OCI-LY1 (cell line): ENCODE data around the gene GPATCH3.
A peak's percentile ranks its signal among the peaks of the same experiment; 100 is the strongest.

ENCODE experiments used
- H2AFZ ChIP-seq: fragments of 200-600 bp; sonication (generic), shearing (Covaris generic); 2 replicates; pipeline ENCODE4 v1.6.0; 2014; ENCODE audit warnings: antibody characterized with exemption, mild to moderate bottlenecking, low read length
- H3F3A ChIP-seq: fragments of 200-600 bp; sonication (generic), shearing (Covaris generic); 2 replicates; pipeline ENCODE4 v1.6.0; 2014; ENCODE audit warnings: mild to moderate bottlenecking, antibody characterized with exemption, low read length, moderate library complexity; ENCODE audit not compliant: insufficient read depth
- H3K27ac ChIP-seq: fragments of 200-600 bp; sonication (generic); 2 replicates; pipeline ENCODE4 v1.5.1; 2014; ENCODE audit warnings: low read length, mixed run types, mild to moderate bottlenecking, low read depth; ENCODE audit not compliant: poor library complexity, severe bottlenecking
- H3K27me3 ChIP-seq: fragments of 200-600 bp; sonication (generic); 2 replicates; pipeline ENCODE4 v1.6.0; 2014; ENCODE audit warnings: antibody characterized with exemption, mild to moderate bottlenecking, low read length, moderate library complexity; ENCODE audit not compliant: insufficient read depth
- H3K36me3 ChIP-seq: fragments of 200-600 bp; sonication (generic); 2 replicates; pipeline ENCODE4 v1.6.1; 2014; ENCODE audit warnings: mild to moderate bottlenecking, antibody characterized with exemption, low read length, moderate library complexity, mixed read lengths; ENCODE audit not compliant: insufficient read depth
- H3K4me1 ChIP-seq: fragments of 200-600 bp; sonication (generic); 2 replicates; pipeline ENCODE4 v1.5.1; 2014; ENCODE audit warnings: mild to moderate bottlenecking, low read length, moderate library complexity; ENCODE audit not compliant: insufficient read depth, severe bottlenecking
- H3K4me2 ChIP-seq: fragments of 200-600 bp; sonication (generic), shearing (Covaris generic); 2 replicates; pipeline ENCODE4 v1.6.1; 2014; ENCODE audit warnings: low read length
- H3K4me3 ChIP-seq: fragments of 200-600 bp; sonication (generic); 2 replicates; pipeline ENCODE4 v1.5.1; 2014; ENCODE audit warnings: low read length, low read depth, mild to moderate bottlenecking, mixed read lengths; ENCODE audit not compliant: poor library complexity, severe bottlenecking
- H3K79me2 ChIP-seq: fragments of 200-600 bp; shearing (Covaris generic); 2 replicates; pipeline ENCODE4 v1.6.1; 2016; ENCODE audit warnings: mixed run types, low read length, mixed read lengths; ENCODE audit not compliant: insufficient read depth
- H3K9ac ChIP-seq: fragments of 200-600 bp; sonication (generic), shearing (Covaris generic); 2 replicates; pipeline ENCODE4 v1.6.1; 2014; ENCODE audit warnings: mild to moderate bottlenecking, low read length, mixed read lengths
- H3K9me2 ChIP-seq: fragments of 200-600 bp; sonication (generic), shearing (Covaris generic); 2 replicates; pipeline ENCODE4 v1.6.1; 2014; ENCODE audit warnings: low read depth, mild to moderate bottlenecking, low read length, mixed read lengths
- H3K9me3 ChIP-seq: fragments of 200-600 bp; shearing (Covaris generic); 2 replicates; pipeline ENCODE4 v1.6.1; 2014; ENCODE audit warnings: low read length, mixed read lengths
- H4K20me1 ChIP-seq: fragments of 200-600 bp; sonication (generic), shearing (Covaris generic); 2 replicates; pipeline ENCODE4 v1.6.0; 2016; ENCODE audit warnings: mild to moderate bottlenecking, low read length; ENCODE audit not compliant: insufficient read depth
- CTCF ChIP-seq: fragments of 200-600 bp; sonication (generic), shearing (Covaris generic); IDR thresholded peaks from 2 replicates; pipeline ENCODE4 v1.5.1; 2017; ENCODE audit warnings: mild to moderate bottlenecking, antibody characterized with exemption, low read length, moderate library complexity, mixed read lengths
- EZH2 ChIP-seq: fragments of 200-600 bp; sonication (generic), shearing (Covaris generic); IDR thresholded peaks from 2 replicates; pipeline ENCODE4 v1.8.0; 2017; ENCODE audit warnings: borderline replicate concordance, mixed run types, mild to moderate bottlenecking, antibody characterized with exemption, low read length, moderate library complexity, mixed read lengths

GPATCH3 gene

GRCh38 chr1:26907071-26907917, 7.0 kb upstream of the GPATCH3 start:
- Histone ChIP-seq H2AFZ (no peak overlapping the region), H3K9me3 (no peaks in the 10 kb centered on the region), H3K9ac (no peak overlapping the region), H3K4me3 (no peak overlapping the region), H4K20me1 (no peaks in the 10 kb centered on the region), H3K4me1 (no peaks in the 10 kb centered on the region), H3K36me3 (no peaks in the 10 kb centered on the region), H3K9me2 (no peaks in the 10 kb centered on the region), H3F3A (no peaks in the 10 kb centered on the region), H3K27me3 (peaks cover 3% of the 10 kb centered on the region; the same call in 1 of the 2 replicates), H3K4me2 (no peak overlapping the region), H3K27ac (no peak overlapping the region), H3K79me2 (no peaks in the 10 kb centered on the region)
- TF ChIP-seq EZH2 (no peak), CTCF (no peak)

- no peaks in the 10 kb centered on the region for H4K20me1 ChIP-seq
- H3K4me2 ChIP-seq, result peak overlapping the region; percentile 87
- H3K27me3 ChIP-seq, result peaks cover 2% of the 10 kb centered on the region; the same call in 1 of the 2 replicates
- H3K9me3 ChIP-seq, result no peaks in the 10 kb centered on the region
- peak overlapping the region; percentile 99 for H2AFZ ChIP-seq
- peak overlapping the region; percentile 82 for H3K9ac ChIP-seq
- peaks cover 23% of the 10 kb centered on the region for H3K4me1 ChIP-seq
- no peaks in the 10 kb centered on the region for H3F3A ChIP-seq
- H3K27ac ChIP-seq, result peak overlapping the region; percentile 44
- no peaks in the 10 kb centered on the region for H3K9me2 ChIP-seq
- H3K4me3 ChIP-seq, result peak overlapping the region; percentile 97
- peaks cover 13% of the 10 kb centered on the region for H3K79me2 ChIP-seq
- H3K36me3 ChIP-seq, result peaks cover 9% of the 10 kb centered on the region
- TF ChIP-seq CTCF, result no peak
- TF ChIP-seq EZH2, result no peak
These were observed 696 bp upstream of the GPATCH3 start for GRCh38 chr1:26900815-26901511.

GRCh38 chr1:26897351-26897750, 2.9 kb downstream of the GPATCH3 start:
- Histone ChIP-seq H3K4me2 (no peak overlapping the region), H4K20me1 (no peaks in the 10 kb centered on the region), H3F3A (no peaks in the 10 kb centered on the region), H3K9me3 (no peaks in the 10 kb centered on the region), H2AFZ (no peak overlapping the region), H3K27ac (no peak overlapping the region), H3K9ac (no peak overlapping the region), H3K36me3 (peaks cover 39% of the 10 kb centered on the region), H3K4me3 (no peak overlapping the region), H3K79me2 (peaks cover 13% of the 10 kb centered on the region), H3K4me1 (peaks cover 23% of the 10 kb centered on the region), H3K9me2 (no peaks in the 10 kb centered on the region), H3K27me3 (no peaks in the 10 kb centered on the region)
- TF ChIP-seq EZH2 (no peak), CTCF (no peak)
